Mucosa of descending colon (tissue), 3 donors: ENCODE data around the gene RNF20. TPM values are rescaled to one million over a fixed set of nuclear protein-coding genes. Genes with fewer than 3 reads are reported as not detected.
A peak's percentile ranks its signal among the peaks of the same experiment; 100 is the strongest.

ENCODE experiments used
- ATAC-seq: fragments of 200-7000 bp; cut with Tn5 transposase; one replicate; pipeline ENCODE4 v1.9.1; 2020; ENCODE audit warnings: mild to moderate bottlenecking, moderate library complexity
- DNase-seq, 3 donors: peaks; one replicate each; pipeline ENCODE4 v3.0.0-alpha.2; 2020
- H3K36me3 ChIP-seq: fragments of 200-600 bp; one replicate; pipeline ENCODE4 v1.8.0; 2021; ENCODE audit warnings: low read depth, mild to moderate bottlenecking
- H3K4me1 ChIP-seq: fragments of 200-600 bp; one replicate; pipeline ENCODE4 v1.8.0; 2021; ENCODE audit warnings: low read depth, mild to moderate bottlenecking
- H3K4me3 ChIP-seq: fragments of 200-600 bp; one replicate; pipeline ENCODE4 v1.8.0; 2021; ENCODE audit warnings: mild to moderate bottlenecking
- H3K9me3 ChIP-seq: fragments of 200-600 bp; one replicate; pipeline ENCODE4 v1.8.0; 2021; ENCODE audit warnings: mild to moderate bottlenecking
- intact Hi-C, 2 donors: fragments of 100-400 bp; cut with DNase I in 1 of 2; cut with micrococcal nuclease in 1 of 2; formaldehyde crosslinking; loops; one replicate each; pipeline versions ENCODE4 v1.11.0 to v1.11.1; 2022; cut with DNase I, micrococcal nuclease
- total RNA-seq, 3 donors: library from RNA; stranded (reverse); fragmentation: NEBNext Ultra II Directional in 2 of 3; extraction: Animal tissue kit (Norgen Biotek cat#: 25700) in 2 of 3; gene quantifications; one replicate each; pipeline versions ENCODE4 v1.2.1 to v1.2.4, GENCODE V29; 2021 to 2023
- TF ChIP-seq, protein P1 (sequence below): fragments of 200-600 bp; IDR thresholded peaks from one replicate; pipeline ENCODE4 v1.8.0; 2022; ENCODE audit warnings: antibody characterized with exemption, mild to moderate bottlenecking
- donor health status: DM: no; HTN: no; CAD: no; lungs with moderate emphysema.
- donor health status: DM: no; HTN: no; CAD: no.
- donor health status: DM: no; HTN: yes; CAD: no.

The RNF20 gene
- total RNA-seq, 3 donors from 2014 or later: 37.8 to 58.9 (median 41.7) TPM

DNA sequence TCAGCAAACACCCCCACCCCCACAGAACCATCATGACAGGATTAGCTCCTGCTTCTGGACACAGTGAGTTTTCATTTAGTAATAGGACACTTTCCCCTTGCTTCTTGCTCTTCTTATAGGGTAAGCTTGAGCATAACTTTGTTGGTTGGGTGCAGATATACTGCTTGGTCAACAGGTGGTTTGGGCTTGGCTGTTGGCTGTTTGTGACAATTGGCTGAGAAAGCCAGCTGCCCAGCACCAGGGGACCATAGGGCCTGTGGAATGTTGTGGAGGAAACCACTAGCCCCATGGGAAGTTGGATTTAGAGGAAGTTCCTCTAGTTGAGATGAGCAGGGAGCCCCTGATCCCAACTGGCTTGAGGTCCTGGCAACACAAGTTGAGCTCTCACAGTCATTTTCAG, 30.6 kb downstream of the RNF20 start:
- DNase-seq (no peak), ATAC-seq (no peak)
- intact Hi-C loops: no loop called here
- H3K4me3 ChIP-seq: no peak overlapping the region
- no peaks in the 10 kb centered on the region for H3K9me3 ChIP-seq
- no peaks in the 10 kb centered on the region for H3K4me1 ChIP-seq
- TF ChIP-seq, protein P1, sequence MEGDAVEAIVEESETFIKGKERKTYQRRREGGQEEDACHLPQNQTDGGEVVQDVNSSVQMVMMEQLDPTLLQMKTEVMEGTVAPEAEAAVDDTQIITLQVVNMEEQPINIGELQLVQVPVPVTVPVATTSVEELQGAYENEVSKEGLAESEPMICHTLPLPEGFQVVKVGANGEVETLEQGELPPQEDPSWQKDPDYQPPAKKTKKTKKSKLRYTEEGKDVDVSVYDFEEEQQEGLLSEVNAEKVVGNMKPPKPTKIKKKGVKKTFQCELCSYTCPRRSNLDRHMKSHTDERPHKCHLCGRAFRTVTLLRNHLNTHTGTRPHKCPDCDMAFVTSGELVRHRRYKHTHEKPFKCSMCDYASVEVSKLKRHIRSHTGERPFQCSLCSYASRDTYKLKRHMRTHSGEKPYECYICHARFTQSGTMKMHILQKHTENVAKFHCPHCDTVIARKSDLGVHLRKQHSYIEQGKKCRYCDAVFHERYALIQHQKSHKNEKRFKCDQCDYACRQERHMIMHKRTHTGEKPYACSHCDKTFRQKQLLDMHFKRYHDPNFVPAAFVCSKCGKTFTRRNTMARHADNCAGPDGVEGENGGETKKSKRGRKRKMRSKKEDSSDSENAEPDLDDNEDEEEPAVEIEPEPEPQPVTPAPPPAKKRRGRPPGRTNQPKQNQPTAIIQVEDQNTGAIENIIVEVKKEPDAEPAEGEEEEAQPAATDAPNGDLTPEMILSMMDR: no peak
- no peaks in the 10 kb centered on the region for H3K36me3 ChIP-seq

DNA sequence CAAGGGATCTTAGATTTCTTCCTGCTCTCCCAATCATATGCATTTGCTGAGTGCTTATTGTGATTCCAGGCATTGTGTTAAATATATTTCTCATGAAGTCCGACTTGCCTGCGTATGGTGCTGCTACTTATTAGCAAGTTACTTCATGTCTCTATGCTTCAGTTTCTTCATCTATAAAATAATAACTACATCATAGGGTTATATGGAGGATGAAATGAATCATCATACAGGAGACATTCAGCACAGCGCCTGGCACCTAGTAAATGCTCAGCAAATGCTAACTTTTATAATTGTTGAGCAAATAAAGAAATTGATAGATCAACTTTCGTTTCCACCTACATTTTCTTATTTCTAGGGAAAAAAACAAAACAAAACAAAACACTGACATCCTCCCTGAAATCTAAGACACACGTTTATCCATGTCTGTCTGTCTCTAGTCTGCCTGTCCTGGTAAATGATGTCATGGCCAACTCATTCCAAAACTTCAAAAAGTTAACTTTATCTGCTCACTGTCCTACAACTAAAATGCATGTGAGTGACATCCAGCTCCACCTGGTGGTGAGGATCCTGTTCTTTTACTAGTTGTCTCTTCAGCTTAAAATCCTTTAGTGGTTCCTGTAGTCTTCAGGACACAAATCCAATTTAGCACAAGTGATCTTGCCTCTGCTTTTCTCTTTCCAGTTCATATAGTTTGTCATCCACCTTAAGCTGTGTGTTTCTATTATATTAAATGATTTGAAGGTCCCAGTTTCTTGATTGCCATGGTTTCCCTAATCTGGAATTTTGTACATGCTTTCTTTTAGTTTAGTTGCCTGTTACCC, 33.5 kb downstream of the RNF20 start:
- H3K4me3 ChIP-seq: no peak overlapping the region
- ATAC-seq (peak; percentile 42), DNase-seq (peak in 1 of 3 donors; percentile 70)
- TF ChIP-seq, protein P1: no peak
- no peaks in the 10 kb centered on the region for H3K36me3 ChIP-seq
- H3K9me3 ChIP-seq: no peaks in the 10 kb centered on the region
- intact Hi-C loops: no loop called here
- H3K4me1 ChIP-seq: no peaks in the 10 kb centered on the region

DNA sequence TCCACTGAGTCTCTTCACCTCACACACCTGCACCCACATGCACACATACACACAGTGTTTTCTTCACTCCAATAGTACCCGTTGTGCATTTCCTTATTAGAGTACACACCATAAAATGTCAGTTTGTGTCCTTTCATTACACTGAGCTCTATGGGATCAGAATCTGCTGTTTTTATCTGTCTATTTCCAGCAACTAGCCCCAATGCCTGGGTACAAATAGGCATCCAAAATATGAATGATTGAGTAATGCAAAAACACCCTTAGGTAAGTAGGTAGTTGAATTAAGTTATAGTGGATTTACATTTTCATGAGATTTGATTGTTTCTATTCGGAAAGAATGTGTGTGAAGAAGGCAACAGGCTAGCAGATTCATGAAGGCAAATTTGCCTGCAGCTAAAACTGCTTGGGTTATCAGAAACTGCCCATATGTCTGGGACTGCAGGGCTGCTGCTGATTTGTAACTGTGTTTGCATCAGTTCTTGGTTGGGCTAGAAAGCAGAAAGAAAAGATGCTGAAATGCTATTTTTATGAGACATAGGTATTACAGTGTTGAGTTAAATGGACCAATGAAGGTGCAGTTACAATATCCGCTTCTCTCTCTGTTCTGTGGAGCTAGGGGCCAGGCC, 34.2 kb downstream of the RNF20 start:
- intact Hi-C loops: no loop called here
- DNase-seq (no peak), ATAC-seq (peak; percentile 84)
- no peaks in the 10 kb centered on the region for H3K4me1 ChIP-seq
- no peaks in the 10 kb centered on the region for H3K9me3 ChIP-seq
- H3K4me3 ChIP-seq: peak overlapping the region; percentile 9
- no peaks in the 10 kb centered on the region for H3K36me3 ChIP-seq
- TF ChIP-seq, protein P1: no peak

DNA sequence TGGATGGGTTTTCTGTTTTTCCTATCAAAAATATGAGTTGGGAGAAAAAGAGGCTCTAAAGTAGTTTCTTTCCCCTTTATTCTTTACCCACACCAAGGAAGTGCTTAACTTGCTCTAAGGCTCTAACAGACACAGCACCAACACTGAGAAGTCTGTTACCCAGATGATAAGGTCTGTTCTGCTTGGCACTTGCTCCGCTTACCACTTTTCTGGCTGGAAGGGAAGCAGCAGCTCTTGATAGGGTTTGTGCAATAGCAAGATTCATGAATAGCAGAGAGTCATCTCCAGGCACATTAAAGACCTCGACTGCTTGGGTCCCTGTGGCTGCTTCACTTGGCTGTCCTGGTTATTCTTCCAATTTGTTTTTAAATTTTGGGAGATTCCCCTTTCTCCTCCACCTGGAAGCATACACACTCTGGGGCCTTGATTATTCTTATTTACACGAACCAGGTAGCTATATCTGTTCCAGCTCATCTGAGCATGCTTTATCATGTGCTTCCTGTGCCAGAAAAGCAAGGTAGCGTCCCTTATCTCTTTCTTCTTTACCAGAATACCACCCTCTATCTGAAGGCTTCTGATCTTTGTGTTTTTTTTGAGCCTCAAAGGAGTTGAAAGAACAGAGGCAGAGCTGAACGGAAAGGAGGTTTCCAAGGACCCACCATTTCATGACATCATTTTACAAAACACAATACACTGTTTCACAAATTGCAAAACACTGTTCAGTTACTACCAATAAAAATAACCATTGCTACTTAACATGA, 36.3 kb downstream of the RNF20 start:
- no peak overlapping the region for H3K4me3 ChIP-seq
- no peak for DNase-seq
- ATAC-seq: no peak

DNA sequence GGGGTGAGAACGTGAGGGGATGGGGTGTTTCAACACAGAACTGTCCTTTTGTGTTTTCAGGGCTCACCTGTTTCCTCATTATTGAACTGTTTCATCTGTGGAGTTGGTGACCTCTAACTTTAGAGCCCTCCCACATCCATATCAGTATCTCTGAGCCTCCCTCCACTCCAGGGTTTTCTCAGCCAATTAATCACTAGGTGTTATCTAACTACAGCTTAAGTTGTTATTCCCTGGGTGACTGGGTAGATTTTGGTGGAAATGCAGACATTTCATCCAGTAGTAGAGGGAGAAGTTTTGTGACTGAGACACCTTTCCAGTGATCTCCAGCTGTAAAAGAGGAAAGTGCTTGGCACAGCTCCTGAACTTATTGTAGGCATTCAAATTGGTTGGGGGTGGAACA, 37.5 kb downstream of the RNF20 start:
- no peak overlapping the region for H3K4me3 ChIP-seq
- no peaks in the 10 kb centered on the region for H3K36me3 ChIP-seq
- H3K9me3 ChIP-seq: no peaks in the 10 kb centered on the region
- TF ChIP-seq, protein P1: no peak
- ATAC-seq: no peak
- intact Hi-C loops: no loop called here
- no peaks in the 10 kb centered on the region for H3K4me1 ChIP-seq
- no peak for DNase-seq

More for the DNA sequence above, 36.3 kb downstream of the RNF20 start:
- intact Hi-C loops: no loop called here
- Histone ChIP-seq H3K36me3 (no peaks in the 10 kb centered on the region), H3K4me1 (no peaks in the 10 kb centered on the region), H3K9me3 (no peaks in the 10 kb centered on the region)
- TF ChIP-seq, protein P1: no peak
